B cell (primary cell): ENCODE data around the gene SUGCT. TPM values are rescaled to one million over a fixed set of nuclear protein-coding genes. Genes with fewer than 3 reads are reported as not detected.
"Not testable (repeated sequence)": the region's sequence is repeated elsewhere in the genome, so short reads cannot be mapped to it uniquely, and the experiment has no call there.

ENCODE experiments used
- ATAC-seq: fragments of 200-7000 bp; cut with Tn5 transposase; one replicate; pipeline ENCODE4 v1.10.0; 2021; ENCODE audit warnings: low read depth, mild to moderate bottlenecking, moderate number of reproducible peaks, moderate library complexity
- CTCF ChIA-PET: fragments of 350-600 bp; sonication (Branson Sonifier 250); formaldehyde crosslinking; loops from one replicate; lab custom pipeline; 2021; ENCODE audit warnings: antibody characterized with exemption, inconsistent platforms; lab: Charles Lee
- POLR2A ChIA-PET: fragments of 350-600 bp; sonication (Branson Sonifier 250); formaldehyde crosslinking; loops from one replicate; lab custom pipeline; 2021; ENCODE audit warnings: antibody characterized with exemption; lab: Charles Lee
- DNase-seq: peaks from one replicate; pipeline ENCODE4 v3.0.0; 2013
- H2AFZ ChIP-seq: 2 replicates; pipeline ENCODE4 v1.6.1; 2012; ENCODE audit warnings: mild to moderate bottlenecking, low read depth, low read length; ENCODE audit not compliant: insufficient read depth, poor library complexity, severe bottlenecking
- H3K27ac ChIP-seq, 2 donors: 1 replicate in 1 of 2; 2 replicates in 1 of 2; pipeline ENCODE4 v1.5.1; 2012 to 2013; ENCODE audit warnings: low read length in 2 of 2, mild to moderate bottlenecking in 2 of 2, moderate library complexity in 1 of 2
- H3K27me3 ChIP-seq, 4 experiments: fragments of 200-600 bp in 1 of 4; sonication (generic) in 1 of 4; replicated peaks in 1 of 4; 1 replicate in 2 of 4; 2 replicates in 2 of 4; pipeline versions ENCODE4 v1.6.1 to v1.7.0; 2013 to 2016; ENCODE audit warnings: low read length in 3 of 4, mild to moderate bottlenecking in 2 of 4, mixed read lengths in 1 of 4, moderate library complexity in 1 of 4; ENCODE audit not compliant: insufficient read depth in 4 of 4, control insufficient read depth in 3 of 4; ENCODE audit errors: control extremely low read depth in 1 of 4
- H3K36me3 ChIP-seq, 2 experiments: replicated peaks in 1 of 2; 1 replicate in 1 of 2; 2 replicates in 1 of 2; pipeline versions ENCODE4 v1.6.1 to v1.7.1; 2013; ENCODE audit warnings: low read length in 1 of 2; ENCODE audit not compliant: insufficient read depth in 2 of 2, control insufficient read depth in 1 of 2; ENCODE audit errors: control extremely low read depth in 1 of 2, extremely low read depth in 1 of 2
- H3K4me1 ChIP-seq, 2 donors: fragments of 200-600 bp in 1 of 2; sonication (generic) in 1 of 2; 1 replicate in 1 of 2; 2 replicates in 1 of 2; pipeline versions ENCODE4 v1.5.1 to v1.6.1; 2013 to 2017; ENCODE audit warnings: low read length in 2 of 2; ENCODE audit not compliant: control insufficient read depth in 2 of 2, insufficient read depth in 2 of 2
- H3K4me2 ChIP-seq: replicated peaks from 2 replicates; pipeline ENCODE3; 2012; ENCODE audit warnings: mild to moderate bottlenecking, low read depth, low read length; ENCODE audit not compliant: poor library complexity, severe bottlenecking
- H3K4me3 ChIP-seq, 5 experiments: fragments of 200-600 bp in 1 of 5; sonication (generic) in 1 of 5; 1 replicate in 3 of 5; 2 replicates in 2 of 5; pipeline versions ENCODE4 v1.5.1 to v1.7.0; 2011 to 2016; ENCODE audit warnings: low read length in 4 of 5, mild to moderate bottlenecking in 4 of 5, low read depth in 2 of 5, control low read depth in 1 of 5, moderate library complexity in 1 of 5; ENCODE audit not compliant: insufficient read depth in 1 of 5; ENCODE audit errors: control extremely low read depth in 1 of 5, extremely low read depth in 1 of 5
- H3K79me2 ChIP-seq: fragments of 200-600 bp; sonication (generic); one replicate; pipeline ENCODE4 v1.6.0; 2016; ENCODE audit warnings: low read length; ENCODE audit not compliant: control insufficient read depth, insufficient read depth
- H3K9ac ChIP-seq: fragments of 200-600 bp; sonication (generic); 2 replicates; pipeline ENCODE4 v1.6.1; 2017; ENCODE audit warnings: mild to moderate bottlenecking, low read length, moderate library complexity
- H3K9me3 ChIP-seq, 3 donors: one replicate each; pipeline versions ENCODE4 v1.6.1 to v1.7.1; 2013; ENCODE audit warnings: low read length in 2 of 3; ENCODE audit not compliant: control insufficient read depth in 2 of 3, insufficient read depth in 1 of 3; ENCODE audit errors: control extremely low read depth in 1 of 3
- H4K20me1 ChIP-seq: 2 replicates; pipeline ENCODE4 v1.6.0; 2012; ENCODE audit warnings: mild to moderate bottlenecking, low read length; ENCODE audit not compliant: insufficient read depth, control insufficient read depth, poor library complexity, severe bottlenecking
- H3K27ac Mint-ChIP-seq: one replicate; pipeline ENCODE4 v1.8.0; 2021; ENCODE audit warnings: mixed read lengths
- H3K27me3 Mint-ChIP-seq: one replicate; pipeline ENCODE4 v1.8.0; 2021; ENCODE audit warnings: mixed read lengths
- H3K4me1 Mint-ChIP-seq: one replicate; pipeline ENCODE4 v1.8.0; 2021; ENCODE audit warnings: mixed read lengths
- H3K4me3 Mint-ChIP-seq: one replicate; pipeline ENCODE4 v1.8.0; 2021; ENCODE audit warnings: mixed read lengths
- H3K9me3 Mint-ChIP-seq: one replicate; pipeline ENCODE4 v1.8.0; 2022; ENCODE audit warnings: mixed read lengths; ENCODE audit not compliant: insufficient read depth
- CTCF ChIP-seq: fragments of 200-600 bp; IDR thresholded peaks from one replicate; pipeline ENCODE4 v1.8.0; 2022; ENCODE audit warnings: antibody characterized with exemption, mild to moderate bottlenecking
- EZH2 ChIP-seq: IDR thresholded peaks from 2 replicates; pipeline ENCODE4 v1.6.1; 2012; ENCODE audit warnings: borderline replicate concordance, low read depth, mild to moderate bottlenecking, moderate library complexity, low read length; ENCODE audit not compliant: insufficient read depth, poor library complexity, severe bottlenecking
- WGBS: methylation state at CpG from one replicate; pipeline ENCODE4 v1.1.5; 2013; ENCODE audit warnings: missing lambda C conversion rate; ENCODE audit not compliant: insufficient coverage; 5-methylcytosine and 5-hydroxymethylcytosine counted together
- intact Hi-C: fragments of 100-400 bp; cut with micrococcal nuclease; formaldehyde crosslinking; loops from one replicate; pipeline ENCODE4 v1.10.0; 2022
- polyA plus RNA-seq: library from polyadenylated mRNA; depleted of rRNA; stranded (reverse); fragments of >200 nt; gene quantifications from 2 replicates; pipeline ENCODE4 v1.2.3, GENCODE V29; 2012
- total RNA-seq, 2 donors: library from RNA; stranded (reverse); fragments of 120-200 nt in 1 of 2; gene quantifications; 1 replicate in 1 of 2; 2 replicates in 1 of 2; pipeline versions ENCODE4 v1.2.3 to v1.2.4, GENCODE V29; 2013 to 2022

Gene SUGCT
- total and polyA plus RNA-seq, 2 donors (not counting 1 experiment from before 2014, with no cell fraction given), result 0.19 to 0.86 TPM

GRCh38 chr7:40145596-40146130 is 10.9 kb downstream of the SUGCT start:
- CTCF ChIA-PET, H3K27me3 ChIP-seq, DNase-seq, H3K4me3 ChIP-seq, intact Hi-C loops, H3K9ac ChIP-seq, H3K36me3 ChIP-seq, H3K27ac Mint-ChIP-seq, H3K9me3 Mint-ChIP-seq, H3K27ac ChIP-seq, H3K4me2 ChIP-seq, H4K20me1 ChIP-seq, H2AFZ ChIP-seq, POLR2A ChIA-PET, H3K4me3 Mint-ChIP-seq, ATAC-seq, H3K9me3 ChIP-seq, H3K4me1 Mint-ChIP-seq, H3K79me2 ChIP-seq, H3K4me1 ChIP-seq: not testable (repeated sequence)
- WGBS, result 82% methylated on average over 2 of the region's 3 CpGs
- peaks cover 14% of the 10 kb centered on the region for H3K27me3 Mint-ChIP-seq

- no peak overlapping the region for H3K9ac ChIP-seq
- no peaks in the 10 kb centered on the region for H4K20me1 ChIP-seq
- no peaks in the 10 kb centered on the region for H3K27me3 ChIP-seq
- DNase-seq, result no peak
- no peaks in the 10 kb centered on the region for H3K36me3 ChIP-seq
- ChIA-PET POLR2A (no interaction called here), CTCF (no interaction called here)
- no peak overlapping the region for H3K4me2 ChIP-seq
- Mint-ChIP-seq H3K27ac (no peak overlapping the region), H3K4me1 (no peaks in the 10 kb centered on the region), H3K27me3 (peaks cover 16% of the 10 kb centered on the region), H3K9me3 (no peaks in the 10 kb centered on the region), H3K4me3 (no peak overlapping the region)
- no peak overlapping the region for H2AFZ ChIP-seq
- TF ChIP-seq EZH2 (no peak), CTCF (no peak)
- H3K9me3 ChIP-seq, result peaks cover 0 to 5% (median 0%) of the 10 kb centered on the region in 3 donors
- 90% methylated on average over 7 of the region's 19 CpGs for WGBS
- no peaks in the 10 kb centered on the region for H3K79me2 ChIP-seq
- ATAC-seq, result no peak
- H3K4me1 ChIP-seq, result no peaks in the 10 kb centered on the region
- intact Hi-C loops, result no loop called here
- no peak overlapping the region for H3K4me3 ChIP-seq
- no peak overlapping the region for H3K27ac ChIP-seq
These were observed 12.8 kb downstream of the SUGCT start for GRCh38 chr7:40147371-40148246.

- H3K79me2 ChIP-seq, H3K4me2 ChIP-seq, POLR2A ChIA-PET, H3K9me3 ChIP-seq, H2AFZ ChIP-seq, H3K4me3 ChIP-seq, DNase-seq, H3K27me3 ChIP-seq, CTCF ChIA-PET, H3K9me3 Mint-ChIP-seq, H3K4me1 Mint-ChIP-seq, ATAC-seq, H3K4me1 ChIP-seq, H3K27ac ChIP-seq, intact Hi-C loops, H3K27ac Mint-ChIP-seq, H4K20me1 ChIP-seq, H3K4me3 Mint-ChIP-seq, H3K9ac ChIP-seq, H3K36me3 ChIP-seq: not testable (repeated sequence)
- 97% methylated on average over 5 of the region's 7 CpGs for WGBS
- peaks cover 14% of the 10 kb centered on the region for H3K27me3 Mint-ChIP-seq
These were observed 13.4 kb downstream of the SUGCT start for GRCh38 chr7:40148247-40148580.
